Measurements from ENCODE around the gene ZNF557. TPM values are rescaled to one million over a fixed set of nuclear protein-coding genes. Genes with fewer than 3 reads are reported as not detected.

Gene ZNF557
- total and polyA plus RNA-seq, 2 of the 8 experiments (the other 6 are each of a cell fraction or from before 2014, with no cell fraction given), result 1.4 to 7.4 TPM

DNA sequence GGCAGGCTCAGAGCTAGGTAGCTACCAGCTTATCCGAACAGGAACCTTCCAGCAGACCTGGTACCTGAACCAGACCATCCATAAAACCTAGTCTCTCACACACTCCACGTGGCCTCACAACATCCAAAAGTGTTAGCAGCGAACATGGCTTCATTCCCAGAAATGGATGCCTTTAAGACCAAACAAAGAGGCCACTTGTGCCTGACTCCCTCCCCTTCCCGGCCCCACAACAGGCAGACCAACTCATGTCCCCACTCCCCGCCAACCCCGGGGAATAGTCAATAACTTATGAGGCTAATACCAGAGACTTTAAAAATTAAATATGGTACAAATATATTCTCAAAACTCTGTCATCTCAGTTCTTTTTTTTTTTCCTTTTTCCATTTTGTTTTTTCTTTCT is 46.2 kb downstream of the ZNF557 start (continued):
- TF ChIP-seq, protein P1, sequence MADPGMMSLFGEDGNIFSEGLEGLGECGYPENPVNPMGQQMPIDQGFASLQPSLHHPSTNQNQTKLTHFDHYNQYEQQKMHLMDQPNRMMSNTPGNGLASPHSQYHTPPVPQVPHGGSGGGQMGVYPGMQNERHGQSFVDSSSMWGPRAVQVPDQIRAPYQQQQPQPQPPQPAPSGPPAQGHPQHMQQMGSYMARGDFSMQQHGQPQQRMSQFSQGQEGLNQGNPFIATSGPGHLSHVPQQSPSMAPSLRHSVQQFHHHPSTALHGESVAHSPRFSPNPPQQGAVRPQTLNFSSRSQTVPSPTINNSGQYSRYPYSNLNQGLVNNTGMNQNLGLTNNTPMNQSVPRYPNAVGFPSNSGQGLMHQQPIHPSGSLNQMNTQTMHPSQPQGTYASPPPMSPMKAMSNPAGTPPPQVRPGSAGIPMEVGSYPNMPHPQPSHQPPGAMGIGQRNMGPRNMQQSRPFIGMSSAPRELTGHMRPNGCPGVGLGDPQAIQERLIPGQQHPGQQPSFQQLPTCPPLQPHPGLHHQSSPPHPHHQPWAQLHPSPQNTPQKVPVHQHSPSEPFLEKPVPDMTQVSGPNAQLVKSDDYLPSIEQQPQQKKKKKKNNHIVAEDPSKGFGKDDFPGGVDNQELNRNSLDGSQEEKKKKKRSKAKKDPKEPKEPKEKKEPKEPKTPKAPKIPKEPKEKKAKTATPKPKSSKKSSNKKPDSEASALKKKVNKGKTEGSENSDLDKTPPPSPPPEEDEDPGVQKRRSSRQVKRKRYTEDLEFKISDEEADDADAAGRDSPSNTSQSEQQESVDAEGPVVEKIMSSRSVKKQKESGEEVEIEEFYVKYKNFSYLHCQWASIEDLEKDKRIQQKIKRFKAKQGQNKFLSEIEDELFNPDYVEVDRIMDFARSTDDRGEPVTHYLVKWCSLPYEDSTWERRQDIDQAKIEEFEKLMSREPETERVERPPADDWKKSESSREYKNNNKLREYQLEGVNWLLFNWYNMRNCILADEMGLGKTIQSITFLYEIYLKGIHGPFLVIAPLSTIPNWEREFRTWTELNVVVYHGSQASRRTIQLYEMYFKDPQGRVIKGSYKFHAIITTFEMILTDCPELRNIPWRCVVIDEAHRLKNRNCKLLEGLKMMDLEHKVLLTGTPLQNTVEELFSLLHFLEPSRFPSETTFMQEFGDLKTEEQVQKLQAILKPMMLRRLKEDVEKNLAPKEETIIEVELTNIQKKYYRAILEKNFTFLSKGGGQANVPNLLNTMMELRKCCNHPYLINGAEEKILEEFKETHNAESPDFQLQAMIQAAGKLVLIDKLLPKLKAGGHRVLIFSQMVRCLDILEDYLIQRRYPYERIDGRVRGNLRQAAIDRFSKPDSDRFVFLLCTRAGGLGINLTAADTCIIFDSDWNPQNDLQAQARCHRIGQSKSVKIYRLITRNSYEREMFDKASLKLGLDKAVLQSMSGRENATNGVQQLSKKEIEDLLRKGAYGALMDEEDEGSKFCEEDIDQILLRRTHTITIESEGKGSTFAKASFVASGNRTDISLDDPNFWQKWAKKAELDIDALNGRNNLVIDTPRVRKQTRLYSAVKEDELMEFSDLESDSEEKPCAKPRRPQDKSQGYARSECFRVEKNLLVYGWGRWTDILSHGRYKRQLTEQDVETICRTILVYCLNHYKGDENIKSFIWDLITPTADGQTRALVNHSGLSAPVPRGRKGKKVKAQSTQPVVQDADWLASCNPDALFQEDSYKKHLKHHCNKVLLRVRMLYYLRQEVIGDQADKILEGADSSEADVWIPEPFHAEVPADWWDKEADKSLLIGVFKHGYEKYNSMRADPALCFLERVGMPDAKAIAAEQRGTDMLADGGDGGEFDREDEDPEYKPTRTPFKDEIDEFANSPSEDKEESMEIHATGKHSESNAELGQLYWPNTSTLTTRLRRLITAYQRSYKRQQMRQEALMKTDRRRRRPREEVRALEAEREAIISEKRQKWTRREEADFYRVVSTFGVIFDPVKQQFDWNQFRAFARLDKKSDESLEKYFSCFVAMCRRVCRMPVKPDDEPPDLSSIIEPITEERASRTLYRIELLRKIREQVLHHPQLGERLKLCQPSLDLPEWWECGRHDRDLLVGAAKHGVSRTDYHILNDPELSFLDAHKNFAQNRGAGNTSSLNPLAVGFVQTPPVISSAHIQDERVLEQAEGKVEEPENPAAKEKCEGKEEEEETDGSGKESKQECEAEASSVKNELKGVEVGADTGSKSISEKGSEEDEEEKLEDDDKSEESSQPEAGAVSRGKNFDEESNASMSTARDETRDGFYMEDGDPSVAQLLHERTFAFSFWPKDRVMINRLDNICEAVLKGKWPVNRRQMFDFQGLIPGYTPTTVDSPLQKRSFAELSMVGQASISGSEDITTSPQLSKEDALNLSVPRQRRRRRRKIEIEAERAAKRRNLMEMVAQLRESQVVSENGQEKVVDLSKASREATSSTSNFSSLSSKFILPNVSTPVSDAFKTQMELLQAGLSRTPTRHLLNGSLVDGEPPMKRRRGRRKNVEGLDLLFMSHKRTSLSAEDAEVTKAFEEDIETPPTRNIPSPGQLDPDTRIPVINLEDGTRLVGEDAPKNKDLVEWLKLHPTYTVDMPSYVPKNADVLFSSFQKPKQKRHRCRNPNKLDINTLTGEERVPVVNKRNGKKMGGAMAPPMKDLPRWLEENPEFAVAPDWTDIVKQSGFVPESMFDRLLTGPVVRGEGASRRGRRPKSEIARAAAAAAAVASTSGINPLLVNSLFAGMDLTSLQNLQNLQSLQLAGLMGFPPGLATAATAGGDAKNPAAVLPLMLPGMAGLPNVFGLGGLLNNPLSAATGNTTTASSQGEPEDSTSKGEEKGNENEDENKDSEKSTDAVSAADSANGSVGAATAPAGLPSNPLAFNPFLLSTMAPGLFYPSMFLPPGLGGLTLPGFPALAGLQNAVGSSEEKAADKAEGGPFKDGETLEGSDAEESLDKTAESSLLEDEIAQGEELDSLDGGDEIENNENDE (IDR thresholded peaks at IDR 0.05; ENCODE audit: insufficient replicate concordance, low read length), result no peak
- TF ChIP-seq RBBP5 (IDR thresholded peaks at IDR 0.05; ENCODE audit: borderline replicate concordance, low read depth, low read length), result no peak
- TF ChIP-seq HDAC6 (IDR thresholded peaks at IDR 0.05; ENCODE audit: low read depth, low read length), result no peak

Data from H1 (cell line).